Epithelial cell of proximal tubule (primary cell): ENCODE results near the gene EIF3CL. TPM values are rescaled to one million over a fixed set of nuclear protein-coding genes. Genes with fewer than 3 reads are reported as not detected.
"Not testable (repeated sequence)": the region's sequence is repeated elsewhere in the genome, so short reads cannot be mapped to it uniquely, and the experiment has no call there.

Experiments used
- DNase-seq: peaks from one replicate; pipeline ENCODE4 v3.0.0-alpha.2; 2011; ENCODE audit warnings: low read depth
- H3K4me3 ChIP-seq: 2 replicates; pipeline ENCODE4 v1.5.1; 2011; ENCODE audit warnings: low read depth, mild to moderate bottlenecking, low read length
- total RNA-seq: library from RNA; depleted of rRNA; stranded (reverse); fragments of >200 nt; gene quantifications from 2 replicates; pipeline ENCODE4 v1.2.3, GENCODE V29; 2015

Gene EIF3CL
- 132 and 175 TPM in 2 replicates for total RNA-seq

GRCh38 chr16:28403220-28404072 lies at the start of gene EIF3CL:
Gene EIF3CL, minus strand, starts transcription at chr16:28403841. Its CDS starts 223 bp downstream, at chr16:28403618.
- DNase-seq = not testable (repeated sequence)
- peak within 1 kb of the TSS; percentile 43 for H3K4me3 ChIP-seq

GRCh38 chr16:28447081-28447480 lies 43.4 kb upstream of the EIF3CL start:
- not testable (repeated sequence) for H3K4me3 ChIP-seq, DNase-seq

- not testable (repeated sequence) for DNase-seq, H3K4me3 ChIP-seq
Observed at GRCh38 chr16:28446388-28446787, 42.7 kb upstream of the EIF3CL start.

GRCh38 chr16:28443943-28444342 lies 40.3 kb upstream of the EIF3CL start:
- H3K4me3 ChIP-seq, DNase-seq: not testable (repeated sequence)

DNA sequence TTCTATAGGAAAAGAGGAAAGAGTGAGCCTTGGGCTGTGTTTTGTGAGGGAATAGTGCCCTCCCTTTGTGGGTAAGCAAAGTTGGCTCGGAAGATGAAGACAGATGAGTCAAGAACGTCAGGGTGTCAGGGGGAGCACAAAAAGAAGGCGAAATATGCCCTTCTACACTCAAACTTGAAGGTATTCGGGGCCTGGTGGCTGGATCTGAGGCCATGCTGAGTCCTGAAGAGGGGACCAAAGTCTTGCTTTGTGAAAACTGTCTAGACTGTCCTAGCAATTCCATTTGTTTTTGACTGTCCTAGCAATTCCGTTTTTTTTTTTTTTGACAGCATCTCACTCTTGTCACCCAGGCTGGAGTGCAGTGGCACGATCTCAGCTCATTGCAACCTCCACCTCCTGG lies 35.3 kb upstream of the EIF3CL start:
- H3K4me3 ChIP-seq, DNase-seq: not testable (repeated sequence)

DNA sequence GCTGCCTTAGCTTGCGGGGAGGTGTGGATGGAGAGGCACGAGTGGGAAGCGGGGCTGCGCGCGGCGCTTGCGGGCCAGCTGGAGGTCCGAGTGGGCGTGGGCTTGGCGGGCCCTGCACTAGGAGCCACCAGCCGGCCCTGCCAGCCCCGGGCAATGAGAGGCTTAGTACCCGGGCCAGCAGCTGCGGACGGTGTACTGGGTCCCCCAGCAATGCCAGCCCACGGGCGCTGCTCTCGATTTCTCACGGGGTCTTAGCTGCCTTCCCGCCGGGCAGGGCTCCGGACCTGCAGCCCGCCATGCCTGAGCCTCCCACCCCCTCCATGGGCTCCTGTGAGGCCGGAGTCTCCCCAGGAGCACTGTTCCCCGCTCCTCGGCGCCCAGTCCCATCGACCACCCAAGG lies 31.7 kb upstream of the EIF3CL start:
- not testable (repeated sequence) for H3K4me3 ChIP-seq, DNase-seq

- not testable (repeated sequence) for DNase-seq, H3K4me3 ChIP-seq
Observed at GRCh38 chr16:28426060-28426680, 22.5 kb upstream of the EIF3CL start.

DNA sequence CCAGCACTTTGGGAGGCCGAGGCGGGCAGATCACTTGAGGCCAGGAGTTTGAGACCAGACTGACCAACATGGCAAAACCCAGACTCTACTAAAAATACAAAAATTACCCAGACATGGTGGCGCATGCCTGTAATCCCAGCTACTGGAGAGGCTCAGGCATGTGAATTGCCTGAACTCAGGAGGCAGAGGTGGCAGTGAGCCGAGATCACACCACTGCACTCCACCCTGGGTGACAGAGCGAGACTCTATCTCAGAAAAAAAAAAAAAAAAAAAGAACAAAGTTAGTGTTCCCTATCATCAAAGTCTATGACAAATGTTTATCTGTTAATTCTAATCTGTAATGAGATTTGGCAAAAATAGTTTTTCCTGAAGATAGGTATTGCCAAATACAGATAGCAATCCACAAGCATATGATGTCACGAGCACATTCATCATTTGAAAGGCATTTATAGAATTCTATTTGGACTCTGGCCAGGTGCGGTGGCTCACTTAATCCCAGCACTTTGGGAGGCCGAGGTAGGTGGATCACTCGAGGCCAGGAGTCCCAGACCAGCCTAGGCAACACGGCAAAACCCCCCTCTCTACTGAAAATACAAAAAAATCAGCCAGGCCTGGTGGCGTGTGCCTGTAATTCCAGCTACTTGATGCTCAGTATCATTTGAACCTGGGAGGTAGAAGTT lies 17.6 kb upstream of the EIF3CL start:
- DNase-seq, H3K4me3 ChIP-seq: not testable (repeated sequence)

- DNase-seq = not testable (repeated sequence)
Observed at GRCh38 chr16:28417033-28417432, 13.4 kb upstream of the EIF3CL start.

DNA sequence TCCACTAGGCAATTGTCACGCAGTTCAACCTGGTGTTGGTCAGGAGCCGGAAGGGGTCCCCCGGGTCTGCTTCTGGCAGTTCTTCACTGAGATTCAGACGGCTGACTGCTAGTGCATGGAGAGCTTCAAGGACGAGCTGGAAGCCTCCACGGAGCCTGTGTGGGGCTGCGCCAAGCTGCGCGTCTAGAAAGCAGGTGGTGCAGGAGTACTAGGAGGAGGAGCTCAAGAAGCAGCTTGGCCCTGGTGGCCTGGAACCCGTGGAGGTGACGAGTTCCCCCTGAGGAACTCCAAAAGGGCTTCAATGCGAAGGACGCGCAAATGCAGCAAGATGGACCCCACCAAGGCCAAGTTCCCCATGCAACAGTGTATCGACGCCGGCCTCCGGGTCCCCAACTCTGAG lies 10.9 kb upstream of the EIF3CL start:
- DNase-seq, H3K4me3 ChIP-seq: not testable (repeated sequence)

More at GRCh38 chr16:28417033-28417432, 13.4 kb upstream of the EIF3CL start:
- not testable (repeated sequence) for H3K4me3 ChIP-seq

- not testable (repeated sequence) for DNase-seq, H3K4me3 ChIP-seq
Observed at GRCh38 chr16:28413585-28413984, 9.9 kb upstream of the EIF3CL start.

DNA sequence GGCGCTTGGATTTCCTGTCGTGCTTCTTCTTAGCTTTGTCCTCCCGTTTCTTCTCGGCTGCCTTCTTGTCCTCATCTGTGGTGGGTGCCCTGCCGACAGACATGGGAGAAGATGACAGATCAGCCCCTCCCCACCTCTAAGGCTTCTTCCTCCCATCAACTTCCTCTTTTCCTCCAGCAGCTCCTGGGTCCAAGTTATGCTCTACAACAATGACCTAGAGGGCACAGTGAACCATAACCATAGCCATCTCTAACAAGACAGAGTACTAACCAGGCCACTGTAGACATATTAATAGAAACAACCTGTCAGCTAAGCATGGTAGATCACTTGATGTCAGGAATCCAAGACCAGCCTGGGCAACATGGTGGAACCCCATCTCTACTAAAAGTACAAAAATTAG lies 11.6 kb downstream of the EIF3CL start:
- not testable (repeated sequence) for H3K4me3 ChIP-seq, DNase-seq

- not testable (repeated sequence) for DNase-seq, H3K4me3 ChIP-seq
Observed at GRCh38 chr16:28382177-28382867, 21.3 kb downstream of the EIF3CL start.

DNA sequence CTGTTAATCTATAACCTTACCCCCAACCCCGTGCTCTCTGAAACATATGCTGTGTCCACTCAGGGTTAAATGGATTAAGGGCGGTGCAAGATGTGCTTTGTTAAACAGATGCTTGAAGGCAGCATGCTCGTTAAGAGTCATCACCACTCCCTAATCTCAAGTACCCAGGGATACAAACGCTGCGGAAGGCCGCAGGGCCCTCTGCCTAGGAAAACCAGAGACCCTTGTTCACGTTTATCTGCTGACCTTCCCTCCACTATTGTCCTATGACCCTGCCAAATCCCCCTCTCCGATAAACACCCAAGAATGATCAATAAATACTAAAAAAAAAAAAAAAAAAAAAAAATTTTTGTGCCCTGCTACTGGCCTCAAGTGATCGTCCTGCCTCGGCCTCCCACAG lies 25.8 kb downstream of the EIF3CL start:
- H3K4me3 ChIP-seq, DNase-seq: not testable (repeated sequence)

- not testable (repeated sequence) for H3K4me3 ChIP-seq, DNase-seq
Observed at GRCh38 chr16:28377108-28377625, 26.5 kb downstream of the EIF3CL start.

DNA sequence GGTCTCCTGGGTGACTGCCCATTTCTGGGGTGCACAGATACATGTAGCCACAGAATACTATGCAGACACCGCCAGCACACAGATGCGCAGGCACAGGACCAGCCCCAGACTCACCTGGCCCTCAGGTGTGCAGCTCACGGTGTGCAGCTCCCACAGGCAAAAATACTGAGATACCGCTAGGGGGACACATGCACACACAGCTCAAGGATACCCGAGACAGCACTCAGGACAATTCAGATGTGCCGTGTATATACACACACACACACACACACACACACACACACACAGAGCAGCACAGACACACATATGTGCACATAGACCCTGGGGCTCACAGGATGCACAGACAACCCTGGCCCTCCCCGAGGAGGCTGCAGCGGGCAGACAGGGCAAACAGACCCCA lies 28.5 kb downstream of the EIF3CL start:
- DNase-seq, H3K4me3 ChIP-seq: not testable (repeated sequence)

DNA sequence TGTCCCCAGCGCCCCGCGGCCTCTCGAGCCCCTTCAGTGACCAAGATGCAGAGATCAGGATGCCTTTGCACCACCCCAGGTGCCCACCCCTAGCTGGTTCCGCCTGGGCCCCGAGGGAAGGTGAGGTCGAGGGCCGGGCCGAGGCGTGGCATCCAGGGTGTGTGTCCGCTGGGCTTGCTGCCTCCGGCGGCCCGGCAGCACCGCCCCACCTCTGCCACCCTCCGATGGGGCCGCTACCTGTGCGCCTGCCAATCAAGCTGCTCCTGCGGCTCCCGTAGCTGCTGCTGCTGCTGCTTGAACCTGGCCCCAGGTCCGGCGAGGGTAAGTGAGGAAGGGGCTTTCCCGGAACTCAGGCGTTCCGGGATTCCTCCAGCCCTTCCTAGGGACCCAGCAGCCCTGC lies 29.4 kb downstream of the EIF3CL start:
- not testable (repeated sequence) for H3K4me3 ChIP-seq, DNase-seq

DNA sequence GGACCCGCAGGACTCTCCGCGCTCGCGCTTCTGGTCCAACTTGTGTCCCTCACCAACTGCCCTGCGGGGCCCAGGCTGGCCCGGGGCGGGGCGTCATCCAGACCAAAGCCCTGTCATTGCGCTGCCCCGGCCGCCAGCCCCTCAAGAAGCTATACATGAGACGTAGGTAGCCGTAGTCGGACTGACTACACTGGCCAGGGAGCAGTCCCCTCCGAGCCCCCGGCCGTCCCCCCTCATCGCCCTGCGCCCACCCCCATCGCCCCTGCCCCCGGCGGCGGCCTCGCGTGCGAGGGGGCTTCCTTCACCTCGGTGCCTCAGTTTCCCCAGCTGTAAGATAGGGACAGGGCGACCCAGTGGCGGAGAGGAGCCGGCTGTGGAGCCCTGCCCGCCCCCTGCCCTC lies 35.7 kb downstream of the EIF3CL start:
- not testable (repeated sequence) for H3K4me3 ChIP-seq, DNase-seq
